Measurements from ENCODE around the gene DBT.
A peak's percentile ranks its signal among the peaks of the same experiment; 100 is the strongest.

The DBT gene

GRCh38 chr1:100250264-100250663 lies 630 bp upstream of the DBT start (continued):
- TF ChIP-seq ZNF692 (tag by site-specific recombination; IDR thresholded peaks at IDR 0.05) (no peak), ZNF433 (tag by site-specific recombination; IDR thresholded peaks at IDR 0.05; ENCODE audit: low read depth) (no peak), ZSCAN4 (tag by site-specific recombination; IDR thresholded peaks at IDR 0.05) (no peak), SP7 (tag by site-specific recombination; IDR thresholded peaks at IDR 0.05) (no peak), ZNF610 (tag by site-specific recombination; IDR thresholded peaks at IDR 0.05; ENCODE audit: borderline replicate concordance) (no peak), ZNF514 (tag by site-specific recombination; IDR thresholded peaks at IDR 0.05) (no peak), ZNF324 (tag by site-specific recombination; IDR thresholded peaks at IDR 0.05) (no peak), ZNF549 (tag by site-specific recombination; IDR thresholded peaks at IDR 0.05) (no peak), KLF9 (tag by site-specific recombination; IDR thresholded peaks at IDR 0.05; ENCODE audit: low read depth) (no peak), ZNF623 (tag by site-specific recombination; IDR thresholded peaks at IDR 0.05) (no peak), ZNF394 (tag by site-specific recombination; IDR thresholded peaks at IDR 0.05; ENCODE audit: borderline replicate concordance) (no peak), ZNF510 (tag by site-specific recombination; IDR thresholded peaks at IDR 0.05; ENCODE audit: insufficient replicate concordance) (no peak), KLF10 (tag by site-specific recombination; IDR thresholded peaks at IDR 0.05) (no peak), SCRT2 (tag by site-specific recombination; IDR thresholded peaks at IDR 0.05) (no peak), ZNF76 (tag by site-specific recombination; IDR thresholded peaks at IDR 0.05; ENCODE audit: borderline replicate concordance, low read depth) (no peak), ZNF335 (tag by site-specific recombination; conservative IDR thresholded peaks at IDR 0.05) (peak; percentile 19; the same call in 1 of the 2 replicates), ZNF776 (tag by site-specific recombination; IDR thresholded peaks at IDR 0.05; ENCODE audit: borderline replicate concordance) (no peak), ZNF791 (tag by site-specific recombination; IDR thresholded peaks at IDR 0.05) (no peak)
- TF ChIP-seq, protein P1, sequence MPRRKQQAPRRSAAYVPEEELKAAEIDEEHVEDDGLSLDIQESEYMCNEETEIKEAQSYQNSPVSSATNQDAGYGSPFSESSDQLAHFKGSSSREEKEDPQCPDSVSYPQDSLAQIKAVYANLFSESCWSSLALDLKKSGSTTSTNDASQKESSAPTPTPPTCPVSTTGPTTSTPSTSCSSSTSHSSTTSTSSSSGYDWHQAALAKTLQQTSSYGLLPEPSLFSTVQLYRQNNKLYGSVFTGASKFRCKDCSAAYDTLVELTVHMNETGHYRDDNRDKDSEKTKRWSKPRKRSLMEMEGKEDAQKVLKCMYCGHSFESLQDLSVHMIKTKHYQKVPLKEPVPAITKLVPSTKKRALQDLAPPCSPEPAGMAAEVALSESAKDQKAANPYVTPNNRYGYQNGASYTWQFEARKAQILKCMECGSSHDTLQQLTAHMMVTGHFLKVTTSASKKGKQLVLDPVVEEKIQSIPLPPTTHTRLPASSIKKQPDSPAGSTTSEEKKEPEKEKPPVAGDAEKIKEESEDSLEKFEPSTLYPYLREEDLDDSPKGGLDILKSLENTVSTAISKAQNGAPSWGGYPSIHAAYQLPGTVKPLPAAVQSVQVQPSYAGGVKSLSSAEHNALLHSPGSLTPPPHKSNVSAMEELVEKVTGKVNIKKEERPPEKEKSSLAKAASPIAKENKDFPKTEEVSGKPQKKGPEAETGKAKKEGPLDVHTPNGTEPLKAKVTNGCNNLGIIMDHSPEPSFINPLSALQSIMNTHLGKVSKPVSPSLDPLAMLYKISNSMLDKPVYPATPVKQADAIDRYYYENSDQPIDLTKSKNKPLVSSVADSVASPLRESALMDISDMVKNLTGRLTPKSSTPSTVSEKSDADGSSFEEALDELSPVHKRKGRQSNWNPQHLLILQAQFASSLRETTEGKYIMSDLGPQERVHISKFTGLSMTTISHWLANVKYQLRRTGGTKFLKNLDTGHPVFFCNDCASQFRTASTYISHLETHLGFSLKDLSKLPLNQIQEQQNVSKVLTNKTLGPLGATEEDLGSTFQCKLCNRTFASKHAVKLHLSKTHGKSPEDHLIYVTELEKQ (tag by site-specific recombination; IDR thresholded peaks at IDR 0.05; ENCODE audit: borderline replicate concordance) = no peak; the same call in 1 of the 2 replicates

DNA sequence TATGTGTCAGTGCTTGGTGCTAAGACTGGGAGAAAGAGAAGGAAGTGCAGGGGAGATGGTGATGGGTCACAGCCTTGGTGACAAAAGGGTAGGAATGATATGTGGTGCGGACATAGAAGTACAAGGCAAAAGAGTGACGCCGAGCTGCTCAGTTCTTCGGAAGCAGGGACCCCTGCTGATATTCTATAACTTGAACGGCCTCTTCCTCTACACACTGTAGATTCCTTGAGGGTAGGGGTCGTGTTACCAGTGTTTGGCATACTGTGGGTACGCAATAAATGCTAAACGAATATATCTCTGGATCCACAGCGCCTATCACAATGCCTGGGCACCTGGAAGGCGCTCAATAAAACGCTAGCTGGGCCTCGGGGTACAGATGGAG lies 488 bp downstream of the DBT start:
- POLR2A ChIA-PET = interaction anchor here (0.6 to 2.5 kb wide), 11 partner anchors 9 to 400 kb away, joined by 3 to 28 read pairs (median 4); partner anchors contain the start of genes CDC14A, RTCA, SLC35A3 and TRMT13
- Histone ChIP-seq H3K36me3 (ENCODE audit: control insufficient read depth in 2 of 2, insufficient read depth in 1 of 2, low read length in 2 of 2) (peaks cover 0 to 3% of the 10 kb centered on the region in 2 experiments; a peak in 1 of 3 replicates), H3K27ac (ENCODE audit: extremely low read depth, low read depth, low read length) (peak overlapping the region; percentile 37; the same call in 1 of the 2 replicates), H3K4me3 (ENCODE audit: low read depth, low read length) (peak overlapping the region; percentile 68), H3K9me3 (ENCODE audit: control insufficient read depth, insufficient read depth, low read depth, low read length) (no peaks in the 10 kb centered on the region), H3K4me1 (ENCODE audit: control insufficient read depth, insufficient read depth, low read length) (no peaks in the 10 kb centered on the region)
- CTCF ChIA-PET = interaction anchor here (1.0 to 1.1 kb wide), 2 partner anchors 14 to 207 kb away, joined by 3 read pairs; no protein-coding TSS in a partner anchor
- no peak for TF ChIP-seq ZNF341 (tag by site-specific recombination; IDR thresholded peaks at IDR 0.05; ENCODE audit: low read depth)
- TF ChIP-seq ZNF558 (tag by site-specific recombination; IDR thresholded peaks at IDR 0.05) = no peak
- no peak for TF ChIP-seq ZNF394 (tag by site-specific recombination; IDR thresholded peaks at IDR 0.05; ENCODE audit: borderline replicate concordance)
- TF ChIP-seq PRDM4 (tag by site-specific recombination; IDR thresholded peaks at IDR 0.05) = peak; percentile 11; the same call in 1 of the 2 replicates
- TF ChIP-seq ZNF37A (tag by site-specific recombination; IDR thresholded peaks at IDR 0.05) = no peak
- no peak for TF ChIP-seq ZNF248 (tag by site-specific recombination; IDR thresholded peaks at IDR 0.05)
- TF ChIP-seq ZNF391 (tag by site-specific recombination; IDR thresholded peaks at IDR 0.05; ENCODE audit: borderline replicate concordance, low read depth) = no peak
- no peak for TF ChIP-seq YY2 (tag by site-specific recombination; IDR thresholded peaks at IDR 0.05)
- peak; percentile 6; the same call in 1 of the 2 replicates for TF ChIP-seq ZNF664 (tag by site-specific recombination; IDR thresholded peaks at IDR 0.05)
- TF ChIP-seq GLIS2 (tag by site-specific recombination; IDR thresholded peaks at IDR 0.05) = no peak
